Stimulated activated CD4-positive, alpha-beta T cell treated with anti-CD3 and anti-CD28 coated beads, TNF-alpha, amount 100 ng/mL, for 48 hours (primary cell): ENCODE data around the gene MAFF.
"Not testable (repeated sequence)": the region's sequence is repeated elsewhere in the genome, so short reads cannot be mapped to it uniquely, and the experiment has no call there.

Experiments used
- DNase-seq, 3 donors: peaks; one replicate each; pipeline ENCODE4 v3.0.0-alpha.2; 2020; ENCODE audit warnings: low read depth in 3 of 3

Gene MAFF

GRCh38 chr22:38223289-38223960 lies 21.6 kb downstream of the MAFF start:
- no peak for DNase-seq

- DNase-seq: no peak
These were observed 25.3 kb downstream of the MAFF start for GRCh38 chr22:38226853-38227649.

GRCh38 chr22:38228326-38228872 lies 26.6 kb downstream of the MAFF start:
- DNase-seq: no peak

- DNase-seq: no peak
These were observed 27.3 kb downstream of the MAFF start for GRCh38 chr22:38228873-38229740.

GRCh38 chr22:38230108-38230825 lies 28.5 kb downstream of the MAFF start:
- no peak for DNase-seq

- no peak for DNase-seq
These were observed 29.1 kb downstream of the MAFF start for GRCh38 chr22:38230916-38231315.

GRCh38 chr22:38232196-38232595 lies 30.4 kb downstream of the MAFF start:
- no peak for DNase-seq

GRCh38 chr22:38233427-38233826 lies 31.6 kb downstream of the MAFF start:
- DNase-seq: no peak

- DNase-seq: not testable (repeated sequence)
These were observed 32.1 kb downstream of the MAFF start for GRCh38 chr22:38233856-38234255.

GRCh38 chr22:38235240-38235850 lies 33.6 kb downstream of the MAFF start:
- DNase-seq: no peak

GRCh38 chr22:38236786-38237185 lies 35.0 kb downstream of the MAFF start:
- no peak for DNase-seq

GRCh38 chr22:38238519-38239071 lies 36.8 kb downstream of the MAFF start:
- DNase-seq: no peak

- DNase-seq: no peak
These were observed 37.4 kb downstream of the MAFF start for GRCh38 chr22:38239101-38239761.

- DNase-seq: no peak
These were observed 39.0 kb downstream of the MAFF start for GRCh38 chr22:38240734-38241252.

- no peak for DNase-seq
These were observed 41.4 kb downstream of the MAFF start for GRCh38 chr22:38243007-38243765.

GRCh38 chr22:38244106-38244505 lies 42.3 kb downstream of the MAFF start:
- no peak for DNase-seq

GRCh38 chr22:38246046-38246658 lies 44.4 kb downstream of the MAFF start:
- no peak for DNase-seq

- DNase-seq: no peak
These were observed 44.9 kb downstream of the MAFF start for GRCh38 chr22:38246692-38247091.

- no peak for DNase-seq
These were observed 45.9 kb downstream of the MAFF start for GRCh38 chr22:38247713-38248112.
